DOHH2 (cell line): ENCODE data around the gene LRFN4.

Source experiments
- H3F3A ChIP-seq: fragments of 200-600 bp; sonication (generic), shearing (Covaris generic); 2 replicates; pipeline ENCODE4 v1.6.0; 2016; ENCODE audit warnings: antibody characterized with exemption, mild to moderate bottlenecking; ENCODE audit not compliant: control insufficient read depth, insufficient read depth
- H3K27ac ChIP-seq: fragments of 200-600 bp; sonication (generic); 2 replicates; pipeline ENCODE4 v1.5.1; 2014; ENCODE audit warnings: low read depth, mild to moderate bottlenecking, low read length, moderate library complexity
- H3K27me3 ChIP-seq: fragments of 200-600 bp; sonication (generic); 2 replicates; pipeline ENCODE4 v1.6.1; 2014; ENCODE audit warnings: mild to moderate bottlenecking, low read length, mixed read lengths; ENCODE audit not compliant: control insufficient read depth
- H3K36me3 ChIP-seq: fragments of 200-600 bp; sonication (generic); 2 replicates; pipeline ENCODE4 v1.6.1; 2014; ENCODE audit warnings: mild to moderate bottlenecking, low read length, moderate library complexity, mixed read lengths; ENCODE audit not compliant: control insufficient read depth
- H3K4me1 ChIP-seq: fragments of 200-600 bp; sonication (generic); 2 replicates; pipeline ENCODE4 v1.6.1; 2014; ENCODE audit warnings: mild to moderate bottlenecking, low read length, mixed read lengths; ENCODE audit not compliant: control insufficient read depth
- H3K4me2 ChIP-seq: fragments of 200-600 bp; sonication (generic); 2 replicates; pipeline ENCODE4 v1.6.0; 2014; ENCODE audit warnings: mild to moderate bottlenecking, low read length, moderate library complexity
- H3K4me3 ChIP-seq: fragments of 200-600 bp; sonication (generic); 2 replicates; pipeline ENCODE4 v1.5.1; 2014; ENCODE audit warnings: mild to moderate bottlenecking, low read length, mixed read lengths
- H3K79me2 ChIP-seq: fragments of 200-600 bp; sonication (generic); 2 replicates; pipeline ENCODE4 v1.6.1; 2014; ENCODE audit warnings: mild to moderate bottlenecking, low read length, mixed read lengths; ENCODE audit not compliant: control insufficient read depth
- H3K9me2 ChIP-seq: fragments of 200-600 bp; sonication (generic); replicated peaks from 2 replicates; pipeline ENCODE4 v1.6.1; 2014; ENCODE audit warnings: mild to moderate bottlenecking, low read length, mixed read lengths; ENCODE audit not compliant: control insufficient read depth
- H3K9me3 ChIP-seq: fragments of 200-600 bp; sonication (generic); 2 replicates; pipeline ENCODE4 v1.6.1; 2014; ENCODE audit warnings: antibody characterized with exemption, low read length, mixed read lengths; ENCODE audit not compliant: control insufficient read depth, insufficient read depth
- H4K20me1 ChIP-seq: fragments of 200-600 bp; sonication (generic); 2 replicates; pipeline ENCODE4 v1.6.0; 2014; ENCODE audit warnings: low read depth, mild to moderate bottlenecking, antibody characterized with exemption, low read length, moderate library complexity; ENCODE audit not compliant: control insufficient read depth, insufficient read depth
- CTCF ChIP-seq: fragments of 200-600 bp; sonication (generic); IDR thresholded peaks from one replicate; pipeline ENCODE4 v1.5.1; 2014; ENCODE audit warnings: antibody characterized with exemption, mild to moderate bottlenecking, low read depth, low read length; ENCODE audit not compliant: poor library complexity, severe bottlenecking
- EZH2phosphoT487 ChIP-seq: fragments of 200-600 bp; sonication (generic); IDR thresholded peaks from 2 replicates; pipeline ENCODE4 v1.6.1; 2017; ENCODE audit warnings: borderline replicate concordance, mild to moderate bottlenecking, antibody characterized with exemption, low read length, moderate library complexity, mixed read lengths

Gene LRFN4

DNA sequence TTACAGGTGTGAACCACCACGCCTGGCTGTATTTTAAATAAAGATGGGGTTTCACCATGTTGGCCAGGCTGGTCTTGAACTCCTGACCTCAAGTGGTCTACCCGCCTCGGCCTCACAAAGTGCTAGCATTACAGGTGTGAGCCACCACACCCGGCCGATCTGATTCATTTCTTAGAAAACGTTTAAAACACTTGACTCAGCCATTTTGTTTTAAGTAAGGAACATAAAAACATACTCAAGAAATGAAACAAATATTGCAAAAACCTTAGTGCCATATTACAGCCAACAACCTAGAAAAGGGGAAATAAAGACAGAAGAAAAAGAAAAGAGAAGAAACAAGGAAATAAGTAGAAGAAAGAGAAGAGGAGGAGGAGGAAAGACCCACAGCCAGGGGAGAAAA lies 17.4 kb downstream of the LRFN4 start:
- TF ChIP-seq CTCF, result no peak
- TF ChIP-seq EZH2phosphoT487, result no peak
- Histone ChIP-seq H3K4me2 (no peak overlapping the region), H3K4me1 (peaks cover under 1% of the 10 kb centered on the region), H3K36me3 (no peaks in the 10 kb centered on the region), H4K20me1 (no peaks in the 10 kb centered on the region), H3K27ac (no peak overlapping the region), H3K9me2 (no peaks in the 10 kb centered on the region), H3K79me2 (no peaks in the 10 kb centered on the region), H3K4me3 (no peak overlapping the region), H3F3A (no peaks in the 10 kb centered on the region), H3K27me3 (peaks cover 12% of the 10 kb centered on the region; the same call in 1 of the 2 replicates), H3K9me3 (no peaks in the 10 kb centered on the region)

DNA sequence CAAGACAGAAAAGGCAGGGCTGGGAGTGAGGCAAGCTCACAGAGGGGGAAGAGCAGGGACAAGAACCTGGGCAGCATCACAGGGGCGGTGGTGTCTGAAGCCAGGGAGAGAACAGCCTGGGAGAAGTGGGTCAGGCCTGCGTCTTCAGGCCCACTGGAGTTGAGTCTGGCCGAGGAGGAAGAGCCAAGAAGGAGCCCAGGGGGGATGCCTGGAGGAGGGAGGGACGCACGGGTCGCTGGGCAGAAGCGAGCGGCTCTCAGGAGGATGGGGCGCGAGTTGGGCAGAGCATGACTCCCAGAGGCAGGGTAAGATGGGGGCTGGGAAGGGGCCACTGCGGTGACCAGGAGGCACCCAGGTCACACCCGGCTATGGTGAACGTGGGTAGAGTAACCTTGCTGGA lies 18.5 kb downstream of the LRFN4 start:
- Histone ChIP-seq H3K9me2 (no peaks in the 10 kb centered on the region), H3K4me3 (no peak overlapping the region)
- TF ChIP-seq EZH2phosphoT487 (no peak), CTCF (no peak)

GRCh38 chr11:66877588-66878385 lies 20.9 kb downstream of the LRFN4 start:
- H3K79me2 ChIP-seq, result no peaks in the 10 kb centered on the region
- peaks cover 23% of the 10 kb centered on the region for H3K27me3 ChIP-seq
- no peaks in the 10 kb centered on the region for H3F3A ChIP-seq
- no peak overlapping the region for H3K27ac ChIP-seq
- TF ChIP-seq CTCF, result no peak
- TF ChIP-seq EZH2phosphoT487, result no peak
- H3K4me3 ChIP-seq, result no peak overlapping the region
- H3K4me2 ChIP-seq, result no peak overlapping the region
- no peaks in the 10 kb centered on the region for H3K9me2 ChIP-seq
- H3K4me1 ChIP-seq, result no peaks in the 10 kb centered on the region
- no peaks in the 10 kb centered on the region for H3K36me3 ChIP-seq
- H4K20me1 ChIP-seq, result no peaks in the 10 kb centered on the region
- no peaks in the 10 kb centered on the region for H3K9me3 ChIP-seq

More for the DNA sequence above, 18.5 kb downstream of the LRFN4 start:
- H3K4me1 ChIP-seq, result no peaks in the 10 kb centered on the region
- no peak overlapping the region for H3K4me2 ChIP-seq
- H3K79me2 ChIP-seq, result no peaks in the 10 kb centered on the region
- peaks cover 19% of the 10 kb centered on the region for H3K27me3 ChIP-seq
- no peaks in the 10 kb centered on the region for H4K20me1 ChIP-seq
- H3F3A ChIP-seq, result no peaks in the 10 kb centered on the region
- H3K9me3 ChIP-seq, result no peaks in the 10 kb centered on the region
- no peak overlapping the region for H3K27ac ChIP-seq
- no peaks in the 10 kb centered on the region for H3K36me3 ChIP-seq
